Gastrocnemius medialis (tissue), 4 donors: ENCODE results near the gene UGGT1.

ENCODE experiments used
- CTCF ChIP-seq, 5 experiments: fragments of 450-650 bp in 3 of 5; fragments of 200-600 bp in 2 of 5; sonication (generic) in 2 of 5; IDR thresholded peaks in 4 of 5; conservative IDR thresholded peaks in 1 of 5; 1 replicate in 4 of 5; 2 replicates in 1 of 5; pipeline ENCODE4 v1.5.1; 2016 to 2019; ENCODE audit warnings: antibody characterized with exemption in 5 of 5, mild to moderate bottlenecking in 3 of 5, moderate library complexity in 3 of 5
- POLR2A ChIP-seq, 2 donors: fragments of 450-650 bp; IDR thresholded peaks; one replicate each; pipeline ENCODE4 v1.6.1; 2017; ENCODE audit warnings: antibody characterized with exemption in 2 of 2, mild to moderate bottlenecking in 2 of 2, moderate library complexity in 2 of 2

- TF ChIP-seq CTCF (IDR thresholded peaks at IDR 0.05 in 4 of 5, conservative IDR thresholded peaks at IDR 0.05 in 1 of 5) (no peak), POLR2A (IDR thresholded peaks at IDR 0.05) (no peak)
Measured at GRCh38 chr2:128206245-128206644, 115.2 kb downstream of the UGGT1 start.
